RCC 7860 (cell line): ENCODE results near the gene ZNF638.
"Not testable (repeated sequence)": the region's sequence is repeated elsewhere in the genome, so short reads cannot be mapped to it uniquely, and the experiment has no call there.

Experiments used
- DNase-seq: peaks from one replicate; pipeline ENCODE4 v3.0.0-alpha.2; 2015; ENCODE audit warnings: low spot score
- FAIRE-seq: peaks from 2 replicates; lab custom pipeline; 2012; peaks lifted over from hg19 to GRCh38; lab: Jason Lieb, UNC

ZNF638 gene

DNA sequence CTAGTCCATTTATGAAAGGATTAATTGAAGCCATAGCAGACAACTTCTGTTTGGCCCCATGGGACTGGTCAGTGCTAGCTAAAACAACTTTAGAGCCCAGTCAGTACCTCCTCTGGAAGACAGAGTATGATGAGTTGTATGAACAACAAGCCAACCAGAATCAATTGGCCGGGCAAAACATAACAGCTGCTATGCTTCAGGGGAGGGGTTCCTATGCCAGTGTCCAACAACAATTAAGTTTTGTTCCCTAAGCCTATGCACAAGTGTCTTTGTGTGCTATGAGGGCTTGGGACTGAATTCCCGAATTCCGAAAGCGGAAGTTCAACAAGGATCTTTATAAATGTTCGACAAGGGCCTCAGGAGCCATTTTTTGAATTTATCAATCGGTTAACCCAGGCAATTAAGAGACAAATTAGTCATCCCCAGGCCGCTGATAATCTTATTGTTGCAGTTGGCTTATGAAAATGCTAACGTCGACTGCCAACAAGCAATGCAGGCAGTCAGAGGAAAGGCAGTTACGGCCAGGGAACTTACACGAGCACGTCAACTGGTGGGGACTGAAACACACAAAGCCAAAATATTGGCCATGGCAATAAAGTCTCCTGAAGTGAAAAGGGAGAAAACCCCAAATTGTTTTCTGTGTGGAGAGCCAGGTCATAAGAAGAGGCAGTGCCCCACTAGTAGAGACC, 57.9 kb downstream of the ZNF638 start:
- DNase-seq, result no peak
- FAIRE-seq, result no peak

- no peak for FAIRE-seq
- DNase-seq, result no peak
Observed at GRCh38 chr2:71393216-71393615, 61.6 kb downstream of the ZNF638 start.

DNA sequence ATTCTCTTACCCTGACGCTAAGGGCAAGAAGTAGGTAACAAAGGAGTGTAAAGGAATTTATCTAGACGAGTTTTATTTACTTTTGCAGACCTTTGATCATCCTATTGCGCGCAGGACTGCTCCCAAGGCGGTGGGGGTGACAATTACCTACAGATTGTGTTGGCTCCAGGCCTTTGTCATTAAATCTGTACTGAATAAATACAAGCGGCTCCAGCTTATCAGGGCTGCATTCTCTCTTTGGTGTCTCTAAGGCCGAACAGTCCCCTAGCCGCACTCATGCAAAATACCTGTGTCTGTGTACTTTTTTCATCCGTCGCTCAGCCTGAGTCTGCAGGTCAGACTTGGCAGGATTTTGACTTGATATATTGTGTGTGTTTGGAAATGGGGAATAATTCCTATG, 63.9 kb downstream of the ZNF638 start:
- no peak for FAIRE-seq
- no peak for DNase-seq

DNA sequence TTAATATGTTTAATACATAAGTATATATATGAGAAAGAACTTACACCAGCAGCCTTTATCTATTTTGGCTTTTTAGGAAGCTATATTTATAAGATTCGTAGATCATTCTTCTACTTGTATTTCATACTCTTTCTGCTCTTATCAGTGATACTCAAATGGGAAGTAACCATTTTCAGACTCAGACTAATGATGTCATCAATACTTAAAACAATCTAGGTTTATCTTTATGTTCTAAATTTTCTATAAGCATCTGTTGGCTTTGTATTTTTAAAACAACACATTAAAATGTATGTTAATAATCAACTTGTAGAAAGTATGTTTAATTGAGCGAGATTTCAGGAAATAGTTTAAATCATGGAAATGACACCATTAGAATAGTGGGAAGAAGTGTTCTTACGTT, 70.8 kb downstream of the ZNF638 start:
- DNase-seq (no peak), FAIRE-seq (no peak)

GRCh38 chr2:71409611-71410010, 78.0 kb downstream of the ZNF638 start:
- FAIRE-seq, result no peak
- no peak for DNase-seq

DNA sequence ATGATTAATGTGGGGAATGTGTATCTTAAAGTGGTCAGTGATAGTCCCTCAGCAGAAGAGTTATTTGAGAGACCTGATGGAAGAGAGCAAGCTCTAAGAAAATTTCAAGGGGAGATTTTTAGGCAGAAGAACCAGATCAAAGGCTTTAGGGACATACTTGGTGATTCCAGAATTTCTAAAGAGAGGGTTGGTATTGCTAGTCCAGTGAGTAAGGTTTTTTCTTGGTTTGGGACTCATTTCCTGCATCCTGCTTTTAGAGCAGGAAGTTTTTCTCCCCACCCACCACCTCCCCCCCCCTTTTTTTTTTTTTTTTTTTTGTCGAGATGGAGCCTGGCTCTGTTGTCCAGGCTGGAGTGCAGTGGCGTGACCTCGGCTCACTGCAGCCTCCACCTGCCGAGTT, 79.1 kb downstream of the ZNF638 start:
- FAIRE-seq (no peak), DNase-seq (no peak)

DNA sequence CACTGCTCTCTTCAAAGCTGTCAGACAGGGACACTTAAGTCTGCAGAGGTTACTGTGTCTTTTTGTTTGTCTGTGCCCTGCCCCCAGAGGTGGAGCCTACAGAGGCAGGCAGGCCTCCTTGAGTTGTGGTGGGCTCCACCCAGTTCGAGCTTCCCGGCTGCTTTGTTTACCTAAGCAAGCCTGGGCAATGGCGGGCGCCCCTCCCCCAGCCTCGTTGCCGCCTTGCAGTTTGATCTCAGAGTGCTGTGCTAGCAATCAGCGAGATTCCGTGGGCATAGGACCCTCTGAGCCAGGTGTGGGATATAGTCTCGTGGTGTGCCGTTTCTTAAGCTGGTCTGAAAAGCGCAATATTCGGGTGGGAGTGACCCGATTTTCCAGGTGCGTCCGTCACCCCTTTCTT, 85.3 kb downstream of the ZNF638 start:
- DNase-seq, FAIRE-seq: not testable (repeated sequence)

DNA sequence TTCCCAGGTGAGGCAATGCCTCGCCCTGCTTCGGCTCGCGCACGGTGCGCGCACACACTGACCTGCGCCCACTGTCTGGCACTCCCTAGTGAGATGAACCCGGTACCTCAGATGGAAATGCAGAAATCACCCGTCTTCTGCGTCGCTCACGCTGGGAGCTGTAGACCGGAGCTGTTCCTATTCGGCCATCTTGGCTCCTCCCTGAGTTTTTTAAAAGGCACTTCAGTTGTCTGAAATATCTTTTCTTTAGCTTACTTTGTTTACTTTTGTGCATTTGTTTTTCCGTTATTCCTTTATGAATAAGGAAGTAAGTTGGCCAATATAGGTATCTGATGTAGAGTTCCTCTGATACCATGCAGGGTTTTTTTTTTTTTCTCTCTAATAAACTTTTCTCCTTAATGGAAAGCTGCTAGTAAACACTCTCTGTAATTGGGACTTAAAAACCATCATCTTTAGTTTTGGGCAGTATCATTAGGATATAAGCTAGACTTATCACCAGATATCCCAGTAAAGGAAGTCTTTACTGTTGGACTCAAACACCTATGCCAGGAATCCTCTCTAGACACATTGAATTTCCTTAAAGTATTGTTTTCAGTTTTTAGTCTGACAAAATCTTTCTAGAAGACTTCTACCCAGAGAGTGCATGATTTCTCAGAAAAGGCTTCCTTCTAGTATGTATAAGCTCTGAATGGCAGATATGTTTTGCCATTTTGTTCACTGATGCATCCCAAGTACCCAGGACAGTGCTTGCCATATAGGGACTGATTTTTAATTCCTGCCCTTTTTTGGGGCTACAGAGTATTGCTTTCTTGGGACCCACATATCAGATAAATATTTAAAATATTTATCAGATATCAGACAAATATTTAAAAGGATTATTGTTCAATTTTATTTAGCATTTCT, 86.0 kb downstream of the ZNF638 start:
- DNase-seq (no peak), FAIRE-seq (no peak)

GRCh38 chr2:71419145-71419544, 87.6 kb downstream of the ZNF638 start:
- FAIRE-seq, result no peak
- DNase-seq, result no peak

DNA sequence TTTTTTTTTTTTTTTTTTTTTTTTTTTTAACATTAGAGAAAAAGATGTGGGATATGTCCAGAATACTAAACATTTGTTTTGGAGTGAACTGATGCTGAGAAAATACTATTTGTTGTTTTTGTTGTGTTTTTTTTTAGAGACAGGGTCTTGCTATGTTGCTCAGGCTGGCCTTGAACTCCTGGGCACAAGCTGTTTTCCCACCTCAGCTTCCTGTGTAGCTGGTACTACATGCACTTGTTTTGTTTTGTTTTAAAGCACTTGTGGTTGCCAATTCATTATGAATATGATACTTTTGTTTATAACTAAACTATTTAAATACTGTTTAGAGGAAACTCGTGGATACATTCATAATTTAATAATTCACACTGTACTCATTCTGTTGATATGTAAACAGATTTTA, 88.4 kb downstream of the ZNF638 start:
- no peak for FAIRE-seq
- DNase-seq, result no peak

GRCh38 chr2:71422786-71423185, 91.2 kb downstream of the ZNF638 start:
- DNase-seq (no peak), FAIRE-seq (no peak)

DNA sequence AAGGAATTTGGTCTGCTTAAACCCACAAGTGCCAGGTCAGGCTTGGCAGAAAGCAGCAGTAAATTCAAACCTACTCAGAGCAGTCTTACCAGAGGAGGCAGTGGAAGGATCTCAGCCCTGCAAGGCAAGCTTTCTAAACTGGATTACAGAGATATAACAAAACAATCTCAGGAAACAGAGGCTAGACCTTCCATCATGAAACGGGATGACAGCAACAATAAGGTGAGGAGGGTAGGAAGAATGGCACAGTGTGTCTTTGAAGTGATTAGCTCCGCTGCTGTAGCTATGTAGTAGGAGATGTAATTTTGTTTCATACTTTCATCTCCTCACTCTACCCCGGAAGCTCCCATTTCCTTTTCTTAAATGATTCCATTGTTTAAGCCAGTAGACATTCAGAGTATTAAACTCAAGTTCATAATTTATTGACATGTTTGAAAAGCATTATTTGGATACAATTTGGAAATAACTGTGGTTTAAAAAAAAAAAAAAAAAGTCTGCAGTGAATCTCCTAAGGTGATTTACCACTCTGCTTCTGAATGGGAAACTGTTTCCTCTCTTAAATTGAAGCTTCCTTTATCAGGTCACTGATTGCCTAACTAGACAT, 92.3 kb downstream of the ZNF638 start:
- no peak for DNase-seq
- FAIRE-seq, result no peak

- DNase-seq (no peak), FAIRE-seq (no peak)
Observed at GRCh38 chr2:71426721-71427120, 95.1 kb downstream of the ZNF638 start.

GRCh38 chr2:71428472-71429383, 97.1 kb downstream of the ZNF638 start:
- FAIRE-seq, result no peak
- DNase-seq, result no peak

- not testable (repeated sequence) for DNase-seq, FAIRE-seq
Observed at GRCh38 chr2:71445142-71445541, 113.6 kb downstream of the ZNF638 start.

DNA sequence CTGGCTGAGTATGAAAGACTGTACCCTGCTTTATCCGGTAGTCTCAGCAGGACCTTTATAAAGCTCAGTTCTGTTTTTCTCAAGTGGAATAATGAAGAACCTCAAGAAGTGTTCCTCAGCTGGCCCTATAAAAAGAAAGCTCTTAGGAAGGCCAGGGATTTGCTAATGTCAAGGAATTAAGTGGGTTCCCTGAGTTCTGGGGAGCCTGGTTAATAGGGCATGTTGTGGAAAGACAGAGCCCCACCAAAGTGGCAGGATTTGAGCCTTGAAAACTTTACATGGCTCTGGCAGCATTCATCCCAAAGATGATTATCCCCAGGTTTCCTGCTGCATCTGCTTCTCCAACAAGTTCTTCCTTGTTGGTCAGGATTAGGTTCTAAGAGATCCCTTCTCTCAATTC, 114.9 kb downstream of the ZNF638 start:
- FAIRE-seq, result no peak
- no peak for DNase-seq

DNA sequence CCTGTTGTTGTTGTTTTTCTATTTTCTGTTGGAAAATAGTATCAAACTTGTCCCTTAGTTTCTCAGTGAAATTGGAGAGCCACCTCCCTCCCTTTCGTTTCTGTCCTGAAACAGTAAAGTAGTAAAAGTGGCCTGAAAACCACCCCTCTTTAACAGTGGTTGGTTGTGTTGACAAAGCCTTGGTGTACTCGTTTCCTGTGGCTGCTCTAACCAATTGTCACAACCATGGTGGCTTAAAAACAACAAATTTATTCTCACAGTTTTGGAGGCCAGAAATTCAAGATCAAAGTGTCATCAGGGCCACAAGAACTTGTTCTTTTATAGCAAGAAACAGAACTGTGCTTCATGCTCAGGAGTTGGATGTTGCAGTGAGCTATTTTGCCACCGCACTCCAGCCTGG, 117.8 kb downstream of the ZNF638 start:
- FAIRE-seq, result no peak

DNA sequence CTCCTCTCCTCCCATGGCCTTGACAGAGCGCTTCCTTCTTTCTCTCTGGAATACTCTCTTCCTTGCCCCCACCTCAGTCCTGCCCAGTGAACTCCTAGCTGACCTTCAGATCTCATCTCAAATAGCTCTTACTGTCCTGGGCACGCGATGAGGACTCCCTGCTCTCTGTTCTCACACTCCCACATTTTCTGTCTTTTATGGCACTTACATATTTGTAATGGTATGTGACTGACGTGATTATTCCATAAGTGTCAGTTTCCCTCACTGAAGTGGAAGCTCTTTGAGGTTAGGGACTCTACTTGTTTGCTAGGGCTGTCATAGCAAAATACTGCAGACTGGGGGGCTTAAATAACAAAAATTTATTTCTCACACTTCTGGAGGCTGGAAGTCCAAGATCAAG, 120.1 kb downstream of the ZNF638 start:
- no peak for DNase-seq
- FAIRE-seq, result no peak

More for the DNA sequence above, 117.8 kb downstream of the ZNF638 start:
- no peak for DNase-seq

DNA sequence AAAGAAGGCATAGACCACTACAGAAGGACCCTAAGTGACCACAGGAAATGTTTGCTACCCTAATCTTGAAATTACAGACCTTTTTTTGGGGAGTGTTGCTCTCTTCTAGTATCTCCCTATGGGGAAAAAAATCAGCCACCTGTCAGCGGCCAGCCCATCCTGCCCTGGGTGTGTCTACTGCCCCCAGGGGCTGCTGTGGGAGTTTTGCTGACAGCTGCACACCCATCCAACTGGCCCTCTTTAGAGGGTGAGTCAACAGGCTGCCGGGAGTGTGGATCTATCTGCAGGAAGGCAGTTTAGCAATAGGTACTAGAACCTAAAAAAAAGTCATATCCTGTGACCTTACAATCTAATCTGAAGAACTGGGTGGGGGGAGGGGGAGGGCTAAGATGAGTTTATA, 121.0 kb downstream of the ZNF638 start:
- DNase-seq (peak; percentile 29), FAIRE-seq (no peak)

- FAIRE-seq (no peak), DNase-seq (no peak)
Observed at GRCh38 chr2:71453404-71454220, 122.0 kb downstream of the ZNF638 start, which contains the start of gene DYSF. Gene DYSF (plus strand): TSS chr2:71453561.
